Inflammatory macrophage treated with lipopolysaccharide for 4 hours (primary cell): Measurements from ENCODE around the gene EML4.

Source experiments
- DNase-seq: peaks from one replicate; pipeline ENCODE4 v3.0.0-alpha.2; 2020

EML4 gene

DNA sequence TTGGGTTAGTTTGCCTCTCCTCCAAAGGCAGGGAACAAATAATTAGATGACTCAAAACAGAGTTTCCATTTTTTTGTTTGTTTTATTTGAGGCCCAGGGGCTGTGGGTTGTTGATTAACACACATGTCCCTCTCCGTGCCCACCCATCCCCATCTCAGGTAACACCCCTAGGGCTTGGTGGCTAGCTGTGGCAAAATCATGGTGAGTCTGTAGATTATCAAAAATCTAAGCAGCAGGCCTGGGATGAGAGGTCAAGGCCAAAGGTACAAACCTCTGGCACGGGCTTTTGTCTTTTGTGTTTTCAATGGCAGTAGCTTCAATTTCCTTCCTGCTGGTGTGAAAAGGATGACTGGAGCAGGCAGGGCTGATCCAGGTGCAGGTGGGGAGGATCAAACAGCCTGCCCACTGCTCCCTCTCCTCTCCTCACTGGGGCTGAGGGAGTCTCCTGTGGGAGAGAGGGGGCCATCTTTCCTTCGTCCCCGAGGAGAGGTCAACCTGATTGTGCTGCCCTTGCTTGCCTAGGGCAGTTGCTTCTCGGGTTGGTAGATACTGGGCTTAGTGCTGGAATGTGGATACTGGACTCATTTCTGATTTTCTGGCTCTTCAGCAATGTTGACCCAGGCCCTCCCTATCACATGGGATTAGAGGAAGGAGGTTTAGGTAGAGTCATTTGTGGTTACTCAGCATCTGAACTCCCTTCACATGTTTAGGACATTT, 31.9 kb upstream of the EML4 start:
- no peak for DNase-seq

DNA sequence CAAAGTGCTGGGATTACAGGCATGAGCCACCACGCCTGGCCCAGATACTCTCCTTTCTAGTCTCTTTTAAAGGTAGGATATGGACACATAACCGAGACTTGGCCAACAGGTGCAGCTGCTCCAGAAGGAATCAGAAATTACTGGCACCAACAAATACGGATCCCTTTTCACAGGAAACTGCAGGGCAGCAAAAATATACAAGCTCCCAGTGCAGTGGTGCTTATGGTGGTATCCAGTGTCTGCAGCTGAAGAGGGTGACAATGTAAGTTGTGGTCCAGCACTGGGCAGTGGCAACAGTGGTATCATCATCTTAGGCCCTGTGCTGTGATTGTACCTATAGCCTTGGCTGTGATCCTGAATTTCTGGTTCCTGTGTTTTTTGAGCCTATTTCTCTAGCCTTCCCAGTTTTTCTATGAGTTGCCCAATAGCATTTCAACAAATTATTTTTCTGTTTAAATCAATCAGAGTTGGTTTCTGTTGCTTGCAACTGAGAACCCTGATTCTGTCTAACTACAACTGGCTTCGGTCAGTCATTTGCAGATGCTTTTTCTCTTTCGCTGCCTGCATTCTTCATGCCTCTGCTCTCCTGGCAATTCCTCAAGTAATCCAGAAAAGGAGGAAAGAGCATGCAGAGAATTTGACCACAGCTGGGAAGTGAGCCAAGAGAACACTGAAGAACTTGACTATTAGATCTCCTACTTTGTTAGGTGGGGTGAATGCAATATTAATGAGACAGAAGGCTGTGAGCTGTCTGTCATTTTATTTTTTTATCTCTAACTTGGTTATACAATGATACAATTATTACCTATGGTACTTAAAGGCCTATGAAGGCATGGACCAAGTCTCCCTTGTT, 30.8 kb upstream of the EML4 start:
- DNase-seq = no peak

DNA sequence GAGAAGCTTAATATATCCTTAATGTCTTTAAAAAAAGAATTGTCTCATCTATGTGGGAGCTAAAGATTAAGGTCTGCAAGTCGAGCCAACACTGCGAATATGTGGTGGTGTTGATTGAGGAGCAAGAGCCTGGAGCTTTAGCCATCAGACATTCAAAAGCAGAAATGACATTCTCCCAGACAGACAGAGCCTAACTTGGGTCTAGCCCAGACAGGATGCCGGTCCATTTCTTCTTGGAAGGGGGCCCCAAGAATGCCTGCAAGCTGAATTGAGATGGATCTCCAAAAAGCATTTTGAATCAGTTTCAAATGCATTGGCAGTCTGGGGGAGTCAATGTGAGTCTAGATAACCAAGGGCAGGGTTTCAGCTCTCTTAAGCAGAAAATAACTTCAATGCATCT, 30.1 kb upstream of the EML4 start:
- DNase-seq = no peak

DNA sequence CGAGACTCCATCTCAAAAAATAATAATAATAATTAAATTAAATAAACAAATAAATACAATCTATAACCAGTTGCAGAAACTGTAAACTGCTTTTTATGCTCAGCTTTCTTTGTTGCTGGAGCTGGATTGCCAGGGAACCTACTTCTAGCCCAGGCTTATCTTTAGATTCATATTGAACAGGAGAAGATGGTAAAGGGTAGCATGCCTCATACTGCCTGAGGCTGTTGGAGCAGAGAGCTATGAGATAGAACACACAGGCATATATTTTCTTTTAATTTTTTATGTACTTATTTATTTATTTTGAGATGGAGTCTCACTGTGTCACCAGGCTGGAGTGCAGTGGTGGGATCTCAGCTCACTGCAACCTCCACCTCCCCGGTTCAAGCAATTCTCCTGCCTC, 28.7 kb upstream of the EML4 start:
- DNase-seq = no peak

DNA sequence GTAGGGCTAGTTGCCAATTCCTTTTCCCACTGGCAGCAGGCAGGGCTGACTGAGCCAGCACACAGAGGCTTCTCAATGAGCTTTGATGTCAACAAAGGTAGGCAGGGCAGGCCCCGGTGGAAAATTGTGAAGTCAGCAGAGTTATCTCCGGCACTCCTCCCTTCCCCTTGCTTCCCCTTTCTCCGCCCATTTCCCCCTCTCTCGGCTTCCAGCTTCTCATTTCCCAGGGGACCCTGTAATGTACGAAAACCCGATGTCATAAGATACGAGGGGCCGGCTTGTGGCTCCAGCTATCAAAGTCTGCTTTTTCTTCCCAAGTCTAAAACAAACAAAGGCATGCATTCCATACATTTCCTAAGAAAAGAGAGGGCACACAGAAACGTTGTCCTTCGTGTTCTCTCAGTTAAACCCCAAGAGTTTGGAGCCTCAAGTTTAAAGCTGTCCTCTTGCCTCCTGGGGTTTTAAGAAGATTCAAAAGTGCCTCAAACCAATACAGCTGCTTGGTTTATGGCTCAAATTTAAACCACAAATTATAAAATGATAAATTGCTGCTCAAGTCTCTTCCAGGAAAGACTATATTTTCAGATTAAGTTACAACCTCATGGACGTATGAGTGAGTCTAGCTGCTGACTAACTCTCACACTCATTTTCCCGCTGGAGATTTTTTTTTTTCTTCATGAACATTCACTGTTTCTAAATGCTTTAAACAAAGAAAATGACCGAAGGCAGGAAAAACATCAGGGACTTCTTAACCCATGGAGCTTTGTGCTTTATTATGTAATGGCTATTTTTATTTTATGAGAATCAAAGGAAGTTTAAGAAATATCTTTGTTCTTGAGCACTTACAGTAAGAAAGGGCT, 27.2 kb upstream of the EML4 start:
- peak; percentile 78 for DNase-seq

DNA sequence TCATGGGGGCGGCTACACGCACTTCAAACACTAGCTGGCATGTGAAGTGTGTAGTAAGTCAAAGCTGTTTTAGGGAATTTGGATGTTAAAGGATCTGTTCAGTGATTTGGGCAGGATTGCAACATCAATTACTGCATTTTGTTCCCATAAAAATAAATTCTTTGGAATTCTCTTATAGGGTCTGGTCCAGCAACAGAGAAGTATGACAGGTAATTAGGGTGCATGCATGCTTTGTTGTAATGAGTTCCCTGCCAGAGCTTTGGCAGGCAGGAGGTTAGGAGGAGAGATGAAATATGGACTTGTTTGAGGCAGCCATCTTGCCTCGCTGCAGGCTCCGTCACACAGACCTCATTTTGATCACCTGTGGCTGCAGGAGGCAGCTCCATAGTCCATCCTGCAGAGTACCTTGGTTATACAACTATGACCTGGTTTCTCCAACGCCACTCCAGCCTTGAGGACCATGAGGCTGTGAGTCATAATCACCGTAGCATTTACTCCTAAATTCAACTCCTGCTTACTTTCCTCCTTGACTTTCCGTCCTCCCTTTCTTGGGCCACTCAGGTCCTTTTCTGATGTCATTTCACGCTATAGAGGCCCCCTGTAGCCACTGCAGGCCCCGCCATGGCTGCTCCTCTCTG, 26.5 kb upstream of the EML4 start:
- DNase-seq = peak; percentile 20

DNA sequence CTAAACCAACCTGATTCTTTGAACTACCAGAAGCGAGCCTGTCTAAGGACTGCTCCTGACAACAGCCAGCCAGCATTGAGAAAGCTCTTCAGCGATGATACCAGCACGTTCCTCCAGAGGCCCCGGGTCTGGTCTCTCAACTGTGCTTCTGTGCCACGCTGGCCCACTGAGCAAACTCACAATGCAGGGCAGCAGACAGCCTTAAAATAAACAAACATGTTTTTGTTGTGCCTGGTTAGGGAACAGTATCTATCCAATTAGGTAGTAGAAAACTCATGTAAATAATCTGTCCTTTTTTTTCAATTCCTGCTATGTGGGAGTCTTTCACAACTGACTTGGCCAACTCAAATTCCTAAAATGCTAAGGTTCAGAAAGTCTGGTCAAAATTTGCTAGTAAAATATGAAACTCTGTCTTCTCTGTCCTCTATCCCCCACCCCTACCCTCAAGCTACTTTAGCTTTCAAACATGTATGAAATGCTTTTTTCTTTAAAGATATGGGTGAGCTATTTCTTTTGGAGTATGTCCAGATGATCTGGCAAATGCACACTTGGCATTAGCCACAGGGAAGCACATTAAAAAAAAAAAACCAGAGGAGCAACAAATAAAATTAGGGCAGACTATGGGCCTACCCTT, 21.4 kb upstream of the EML4 start:
- DNase-seq = no peak

DNA sequence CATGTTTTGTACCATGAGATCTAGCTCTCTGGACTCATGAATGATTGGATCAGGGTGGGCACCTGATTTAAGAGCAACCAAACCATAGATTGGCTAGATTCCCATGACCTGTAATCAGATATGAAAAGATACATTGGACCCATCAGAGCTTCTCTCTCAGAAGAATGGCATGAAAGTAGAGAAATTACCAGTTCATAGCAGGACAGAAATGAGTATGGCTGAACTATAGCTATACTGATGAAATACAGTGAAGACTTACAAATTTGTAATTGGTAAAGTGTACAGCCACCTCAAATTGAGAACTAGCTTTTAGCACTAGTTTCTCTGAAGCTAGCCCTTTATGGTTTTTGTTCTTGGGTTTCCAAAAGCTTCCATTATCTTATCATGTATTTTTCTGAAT, 19.0 kb upstream of the EML4 start:
- DNase-seq = no peak

DNA sequence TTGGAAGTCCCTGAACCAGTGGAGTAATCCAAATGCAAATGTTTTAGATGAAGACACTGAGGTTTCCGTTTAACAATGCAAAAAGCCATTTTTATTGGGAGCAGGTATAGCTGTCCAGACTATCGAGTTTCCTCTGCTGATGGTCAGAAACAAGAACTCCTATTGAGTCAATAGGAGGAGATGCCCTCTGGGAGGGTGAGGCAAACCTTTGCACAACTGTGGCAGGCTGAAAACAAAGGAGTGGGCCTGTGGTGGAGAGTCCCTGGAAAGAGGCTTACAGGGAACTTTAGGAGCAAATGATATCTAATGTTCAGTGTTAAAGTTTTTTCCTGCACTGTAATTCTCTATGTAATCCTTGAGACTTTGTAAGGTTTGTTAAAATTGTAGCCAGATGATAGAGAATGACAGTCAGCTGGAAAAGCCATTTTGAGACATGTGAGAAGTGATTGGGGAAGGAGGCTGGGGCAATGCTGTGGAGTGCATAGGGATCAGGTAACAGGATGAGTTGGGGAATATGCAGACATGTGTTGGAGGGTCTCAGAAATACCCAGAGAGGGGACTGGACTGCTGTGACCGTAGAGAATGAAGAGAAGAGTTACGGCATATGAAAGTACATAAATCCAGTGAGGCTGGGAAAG, 15.1 kb upstream of the EML4 start:
- no peak for DNase-seq

DNA sequence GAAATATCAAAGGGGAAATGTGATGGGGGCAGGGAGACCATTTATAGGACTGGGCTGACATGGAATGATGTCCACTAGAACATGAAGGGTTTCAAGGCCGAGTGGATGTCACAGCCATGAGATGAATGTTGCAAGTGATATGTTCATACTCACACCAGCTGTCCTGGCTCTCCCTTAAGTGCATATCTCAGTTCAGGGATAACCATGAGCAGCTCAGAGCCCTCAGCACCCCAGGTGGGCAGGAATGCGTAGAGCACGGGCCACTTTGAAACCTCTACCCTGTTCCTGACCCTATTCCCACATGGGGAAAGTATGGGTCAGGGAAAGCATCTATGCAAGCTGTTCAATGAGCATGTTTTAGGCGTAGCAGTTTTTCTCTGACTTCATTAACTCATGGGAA, 12.4 kb upstream of the EML4 start:
- DNase-seq = no peak

DNA sequence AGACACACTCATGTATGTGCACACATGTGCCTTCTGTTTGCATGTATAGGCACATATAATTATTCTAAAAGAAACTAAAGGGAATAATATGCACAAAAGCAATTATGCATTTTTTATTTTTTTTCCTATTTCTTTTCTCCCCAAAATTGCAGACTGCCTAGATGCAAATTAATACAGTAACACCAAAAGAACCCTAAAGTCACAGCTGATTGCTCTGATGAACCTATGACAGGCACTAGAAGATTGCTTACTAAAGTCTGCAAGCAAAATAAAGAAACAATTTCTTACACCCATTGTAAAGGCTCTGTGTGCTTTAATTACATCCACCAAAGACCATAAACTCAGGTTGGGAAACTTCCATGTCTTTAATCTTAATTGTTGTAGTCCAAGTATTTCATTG, 7.7 kb upstream of the EML4 start:
- DNase-seq = no peak

DNA sequence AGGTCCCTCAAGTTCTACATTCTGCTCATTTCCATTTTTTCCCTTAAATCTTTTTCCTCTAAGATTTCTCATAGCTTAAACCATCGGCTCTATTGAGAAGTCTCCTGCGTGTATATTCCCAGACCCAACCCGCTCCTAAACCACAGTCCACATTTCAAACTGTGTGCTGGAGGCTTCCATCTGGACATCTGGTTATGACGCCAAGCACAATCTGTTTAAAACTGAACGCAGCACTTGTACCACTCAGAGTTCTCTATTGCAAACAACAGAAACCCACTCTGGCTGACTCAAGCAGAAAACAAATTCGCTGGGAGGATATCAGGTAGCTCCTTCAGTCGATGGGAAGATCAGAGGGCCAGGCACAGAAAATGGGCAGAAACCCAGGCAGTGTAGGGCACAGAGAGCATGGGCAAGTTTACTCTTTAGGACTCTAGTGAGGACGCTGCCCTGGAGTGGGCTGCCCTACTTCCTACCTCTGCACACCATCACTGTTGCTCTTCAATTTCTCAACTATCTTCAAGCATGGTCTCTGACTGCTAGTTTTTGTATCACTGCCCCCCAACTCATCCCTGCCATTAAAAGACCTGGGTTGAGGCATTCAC, 5.6 kb upstream of the EML4 start:
- no peak for DNase-seq

DNA sequence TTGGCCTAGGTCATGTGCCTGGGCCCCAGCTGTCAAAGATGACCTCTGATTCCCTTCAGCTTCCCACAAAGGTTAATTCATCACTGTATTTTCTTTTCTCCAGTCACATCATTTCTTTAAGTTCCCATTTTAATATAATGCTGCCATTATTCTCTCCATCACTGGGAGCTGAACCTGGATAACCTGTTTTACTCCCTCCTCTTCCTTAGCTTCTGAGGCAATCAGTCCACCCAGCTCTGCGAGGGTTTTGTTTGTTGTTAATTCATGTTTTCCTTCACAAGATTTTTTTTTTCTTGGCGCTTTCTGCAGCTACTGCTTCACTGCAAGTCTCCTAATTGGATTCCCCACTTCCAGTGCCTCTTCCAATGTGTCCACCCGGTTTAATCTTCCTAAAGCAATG, 5.1 kb upstream of the EML4 start:
- DNase-seq = no peak

DNA sequence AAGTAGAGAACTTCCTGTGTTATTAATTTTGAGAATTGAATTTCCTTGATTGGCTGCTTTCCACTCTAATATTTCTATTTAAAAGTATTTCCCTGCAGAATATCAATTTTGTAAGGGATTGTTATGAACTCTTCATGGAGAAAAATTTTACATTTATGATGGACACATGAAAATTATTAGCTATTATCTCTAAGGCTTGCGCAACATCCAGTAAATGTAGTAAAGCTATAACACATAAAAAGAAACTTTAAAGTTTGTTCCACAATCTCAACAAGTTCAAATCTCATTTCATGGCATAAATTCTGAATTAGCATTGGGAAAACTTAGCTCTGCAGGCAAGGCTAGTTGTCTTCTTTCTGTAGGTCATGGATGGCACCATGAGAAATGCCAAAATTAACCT, 4.2 kb upstream of the EML4 start:
- DNase-seq = no peak

DNA sequence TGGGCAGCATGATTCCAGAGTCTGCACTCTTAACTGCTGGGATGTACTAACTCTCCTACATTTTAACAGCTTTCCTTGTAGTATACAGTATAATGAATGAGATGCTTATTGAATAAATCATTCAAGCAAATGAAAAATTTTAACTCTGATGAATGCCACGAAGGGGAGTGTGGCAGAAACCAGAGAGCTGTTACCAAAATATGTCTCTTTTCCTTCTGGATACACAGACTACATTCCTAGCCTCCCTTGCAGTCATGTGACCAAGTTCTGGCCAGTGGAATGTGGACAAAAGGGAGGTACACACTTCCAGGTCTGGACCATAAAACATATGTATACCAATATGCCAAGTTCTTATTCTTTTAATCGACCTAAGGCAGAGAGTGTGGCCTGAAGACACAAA, 1.7 kb upstream of the EML4 start:
- DNase-seq = no peak

DNA sequence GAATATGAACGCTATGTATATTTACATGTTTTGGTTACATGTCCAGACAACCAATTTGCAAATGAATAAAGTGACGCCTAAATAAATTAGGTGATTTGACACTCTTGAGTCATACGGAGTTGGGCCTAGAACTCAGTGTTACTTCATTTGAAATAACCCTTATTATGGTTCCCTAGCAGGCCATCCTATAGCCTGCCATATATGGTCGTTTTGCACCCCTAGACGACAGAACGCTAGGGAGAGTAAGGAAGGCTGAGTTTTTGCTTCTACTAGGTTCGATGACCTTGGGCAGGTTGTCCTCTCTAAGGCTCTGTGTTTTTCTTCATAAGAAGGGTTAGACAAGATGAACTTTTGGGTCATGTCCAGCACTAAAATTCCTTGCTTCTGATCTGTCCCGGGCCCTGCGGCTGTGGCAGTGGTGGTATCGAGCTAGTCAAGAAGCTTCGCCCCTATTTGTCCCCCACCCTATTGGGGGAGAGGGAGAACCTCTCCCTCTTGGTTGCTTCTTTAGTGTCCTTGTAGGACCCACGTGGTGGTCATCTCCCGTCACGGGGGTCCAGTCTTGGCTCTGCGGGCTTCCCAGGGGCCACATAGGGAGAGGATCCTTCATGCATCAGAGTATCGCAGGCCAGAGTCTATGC, 574 bp upstream of the EML4 start:
- DNase-seq = no peak

DNA sequence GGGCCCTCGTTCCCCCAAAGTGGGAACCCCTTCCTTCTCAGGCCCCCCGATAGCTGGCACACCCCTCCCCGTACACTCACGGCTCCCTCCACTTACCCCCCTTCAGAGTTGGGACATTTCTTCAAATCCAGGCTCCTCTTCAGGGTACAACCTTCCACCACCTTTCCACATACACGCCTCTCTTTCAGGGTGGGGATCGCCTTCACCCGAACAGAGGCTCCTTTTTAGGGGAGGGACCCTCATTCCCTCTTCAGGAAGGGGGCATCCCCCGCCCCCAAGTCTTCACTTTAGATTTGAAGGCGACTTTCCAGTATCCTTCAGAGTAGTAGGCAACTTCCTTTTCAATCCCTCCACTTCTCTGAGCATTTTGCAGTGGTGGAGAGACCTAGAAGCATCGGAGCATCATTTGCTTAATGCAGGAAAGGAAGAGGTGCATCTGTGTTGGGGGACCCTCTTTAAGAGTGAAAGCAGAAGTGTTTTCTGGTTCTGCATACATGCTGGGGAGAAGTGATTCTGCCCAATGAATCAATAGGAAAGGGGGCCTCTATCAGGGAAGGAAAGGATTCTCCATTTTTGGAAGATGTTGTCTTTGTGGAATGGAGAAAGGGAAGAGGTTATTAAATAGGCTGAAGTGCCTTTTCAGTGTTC, 845 bp downstream of the EML4 start:
- peak; percentile 63 for DNase-seq

DNA sequence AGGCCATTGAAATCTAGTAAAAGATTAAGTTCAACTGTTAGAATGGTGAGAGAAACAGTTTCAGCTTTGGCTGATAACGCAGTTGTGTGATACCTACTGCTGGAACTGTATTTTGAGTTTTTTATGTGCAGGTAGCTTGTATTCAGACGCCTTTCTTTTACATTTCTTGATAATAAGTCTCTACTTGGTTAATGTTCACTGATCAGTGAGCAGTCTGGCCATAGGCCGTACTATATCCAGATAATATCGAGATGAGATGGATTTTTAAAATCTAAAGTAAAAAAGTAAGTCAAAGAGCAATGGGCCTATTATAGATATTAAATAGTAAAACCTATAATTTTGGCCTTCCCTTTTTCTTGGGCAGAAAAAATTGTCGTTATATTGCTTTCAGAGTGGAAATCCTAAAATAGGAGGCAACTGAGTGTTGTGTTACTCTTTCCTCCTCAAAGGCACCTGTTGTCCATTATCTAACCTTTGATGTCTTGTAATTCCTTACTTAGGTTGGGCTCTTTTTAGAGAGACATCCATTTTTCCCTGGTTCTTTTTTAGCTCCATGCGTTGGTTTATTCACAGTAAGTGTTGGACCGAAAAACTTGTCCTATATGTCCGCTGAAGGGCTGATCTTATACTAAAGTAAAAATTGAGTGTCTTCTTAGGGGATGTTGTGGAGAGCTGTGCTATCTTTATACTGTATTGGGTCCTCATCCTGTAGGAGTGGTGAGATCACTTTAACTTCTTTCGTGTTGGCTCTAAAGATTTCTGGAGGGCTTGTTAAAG, 1.7 kb downstream of the EML4 start:
- DNase-seq = no peak

DNA sequence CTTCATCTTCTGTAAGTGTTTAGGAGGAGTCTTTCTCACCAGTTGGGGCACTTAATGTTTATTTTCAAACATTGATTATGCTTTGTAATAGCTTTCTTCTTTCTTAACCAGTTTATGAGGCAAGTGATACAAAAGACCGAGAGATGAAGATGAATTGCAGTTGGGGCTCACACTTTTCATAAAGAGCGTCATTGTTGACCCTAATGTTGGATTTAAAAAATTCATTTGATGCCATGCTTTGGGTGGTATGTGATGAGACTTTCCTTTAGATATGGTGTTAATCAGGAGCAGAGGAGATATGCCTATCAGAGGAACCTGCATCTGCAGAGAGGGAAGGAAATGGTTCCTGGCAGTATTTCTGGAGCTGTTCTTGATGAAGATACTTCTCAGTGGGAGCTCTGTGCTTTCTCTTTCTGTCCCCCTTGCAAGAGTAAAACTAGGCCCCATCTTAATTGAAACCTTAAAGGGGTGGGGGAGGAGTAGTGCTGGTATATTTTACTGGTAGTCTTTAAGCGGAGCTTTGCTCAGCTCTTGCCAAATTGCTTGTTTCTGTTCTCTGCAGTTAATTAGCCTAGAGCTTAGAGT, 2.3 kb downstream of the EML4 start:
- DNase-seq = peak; percentile 76
